ENCODE results near the gene ZDHHC4. TPM values are rescaled to one million over a fixed set of nuclear protein-coding genes. Genes with fewer than 3 reads are reported as not detected.

Gene ZDHHC4
- total and polyA plus RNA-seq, 2 of the 13 experiments (the other 11 are each of a cell fraction or from before 2014, with no cell fraction given) = 83.2 to 188 TPM

- no peak for TF ChIP-seq MXD1 (CRISPR knock-in tag; IDR thresholded peaks at IDR 0.05)
- TF ChIP-seq, protein P1, sequence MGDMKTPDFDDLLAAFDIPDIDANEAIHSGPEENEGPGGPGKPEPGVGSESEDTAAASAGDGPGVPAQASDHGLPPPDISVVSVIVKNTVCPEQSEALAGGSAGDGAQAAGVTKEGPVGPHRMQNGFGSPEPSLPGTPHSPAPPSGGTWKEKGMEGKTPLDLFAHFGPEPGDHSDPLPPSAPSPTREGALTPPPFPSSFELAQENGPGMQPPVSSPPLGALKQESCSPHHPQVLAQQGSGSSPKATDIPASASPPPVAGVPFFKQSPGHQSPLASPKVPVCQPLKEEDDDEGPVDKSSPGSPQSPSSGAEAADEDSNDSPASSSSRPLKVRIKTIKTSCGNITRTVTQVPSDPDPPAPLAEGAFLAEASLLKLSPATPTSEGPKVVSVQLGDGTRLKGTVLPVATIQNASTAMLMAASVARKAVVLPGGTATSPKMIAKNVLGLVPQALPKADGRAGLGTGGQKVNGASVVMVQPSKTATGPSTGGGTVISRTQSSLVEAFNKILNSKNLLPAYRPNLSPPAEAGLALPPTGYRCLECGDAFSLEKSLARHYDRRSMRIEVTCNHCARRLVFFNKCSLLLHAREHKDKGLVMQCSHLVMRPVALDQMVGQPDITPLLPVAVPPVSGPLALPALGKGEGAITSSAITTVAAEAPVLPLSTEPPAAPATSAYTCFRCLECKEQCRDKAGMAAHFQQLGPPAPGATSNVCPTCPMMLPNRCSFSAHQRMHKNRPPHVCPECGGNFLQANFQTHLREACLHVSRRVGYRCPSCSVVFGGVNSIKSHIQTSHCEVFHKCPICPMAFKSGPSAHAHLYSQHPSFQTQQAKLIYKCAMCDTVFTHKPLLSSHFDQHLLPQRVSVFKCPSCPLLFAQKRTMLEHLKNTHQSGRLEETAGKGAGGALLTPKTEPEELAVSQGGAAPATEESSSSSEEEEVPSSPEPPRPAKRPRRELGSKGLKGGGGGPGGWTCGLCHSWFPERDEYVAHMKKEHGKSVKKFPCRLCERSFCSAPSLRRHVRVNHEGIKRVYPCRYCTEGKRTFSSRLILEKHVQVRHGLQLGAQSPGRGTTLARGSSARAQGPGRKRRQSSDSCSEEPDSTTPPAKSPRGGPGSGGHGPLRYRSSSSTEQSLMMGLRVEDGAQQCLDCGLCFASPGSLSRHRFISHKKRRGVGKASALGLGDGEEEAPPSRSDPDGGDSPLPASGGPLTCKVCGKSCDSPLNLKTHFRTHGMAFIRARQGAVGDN (CRISPR knock-in tag; IDR thresholded peaks at IDR 0.05) = peak; percentile 54
- no peak for TF ChIP-seq ZHX1 (CRISPR knock-in tag; IDR thresholded peaks at IDR 0.05; ENCODE audit: low read depth)
- TF ChIP-seq HCFC1 (IDR thresholded peaks at IDR 0.05; ENCODE audit: low read depth, low read length) = no peak
These were observed 31.7 kb upstream of the ZDHHC4 start (continued) for GRCh38 chr7:6545398-6546126.
